Naive thymus-derived CD8-positive, alpha-beta T cell (primary cell): ENCODE results near the gene CGRRF1. TPM values are rescaled to one million over a fixed set of nuclear protein-coding genes. Genes with fewer than 3 reads are reported as not detected.
A peak's percentile ranks its signal among the peaks of the same experiment; 100 is the strongest.

Experiments used
- ATAC-seq, 2 donors: fragments of 150-1000 bp; cut with Tn5 transposase in 1 of 2; sonication (Bioruptor Pico), chemical (Tn5 transposase) in 1 of 2; 1 replicate in 1 of 2; 2 replicates in 1 of 2; pipeline ENCODE4 v1.10.0; 2021; ENCODE audit warnings: mild to moderate bottlenecking in 2 of 2, moderate library complexity in 2 of 2
- POLR2A ChIA-PET: fragments of 350-600 bp; sonication (Branson Sonifier 250); formaldehyde crosslinking; loops from one replicate; lab custom pipeline; 2021; ENCODE audit warnings: antibody characterized with exemption; lab: Charles Lee
- DNase-seq, 10 donors: peaks; one replicate each; pipeline versions ENCODE4 v3.0.0 to v3.0.0-alpha.2; 2020 to 2022
- H3K27ac Mint-ChIP-seq, 10 donors: one replicate each; pipeline ENCODE4 v1.8.0; 2020 to 2022; ENCODE audit warnings: mild to moderate bottlenecking in 10 of 10, mixed read lengths in 10 of 10, moderate library complexity in 4 of 10, inconsistent platforms in 1 of 10
- H3K27me3 Mint-ChIP-seq, 5 donors: one replicate each; pipeline ENCODE4 v1.8.0; 2021 to 2022; ENCODE audit warnings: mixed read lengths in 5 of 5
- H3K36me3 Mint-ChIP-seq, 3 donors: one replicate each; pipeline ENCODE4 v1.8.0; 2020 to 2022; ENCODE audit warnings: mixed read lengths in 3 of 3, mild to moderate bottlenecking in 2 of 3, inconsistent platforms in 1 of 3
- H3K4me1 Mint-ChIP-seq, 4 donors: one replicate each; pipeline ENCODE4 v1.8.0; 2021 to 2022; ENCODE audit warnings: mixed read lengths in 4 of 4
- H3K4me3 Mint-ChIP-seq, 10 donors: one replicate each; pipeline ENCODE4 v1.8.0; 2020 to 2022; ENCODE audit warnings: mild to moderate bottlenecking in 10 of 10, mixed read lengths in 10 of 10, moderate library complexity in 6 of 10, inconsistent platforms in 1 of 10
- H3K9me3 Mint-ChIP-seq, 9 donors: one replicate each; pipeline ENCODE4 v1.8.0; 2020 to 2022; ENCODE audit warnings: mixed read lengths in 9 of 9, mild to moderate bottlenecking in 3 of 9, inconsistent platforms in 1 of 9, moderate library complexity in 1 of 9
- polyA plus RNA-seq, 3 donors: library from polyadenylated mRNA; unstranded; fragments of 300-500 nt; fragmentation: Illumina TruSeq; gene quantifications; one replicate each; pipeline ENCODE4 v1.2.3, GENCODE V29; 2021
- total RNA-seq, 8 experiments: library from RNA in 2 of 8; stranded (reverse) in 2 of 8; gene quantifications; one replicate each; pipeline ENCODE4 v1.2.3 and lab custom pipeline; 2021 to 2026

Gene CGRRF1
- total and polyA plus RNA-seq, 5 experiments from 2014 or later, result 19.4 to 29.2 (median 24.3) TPM

GRCh38 chr14:54555651-54556050, 45.9 kb downstream of the CGRRF1 start:
- no peak for DNase-seq
- Mint-ChIP-seq H3K4me1 (peaks cover 0 to 2% (median 0%) of the 10 kb centered on the region in 4 donors), H3K4me3 (no peak overlapping the region), H3K36me3 (no peaks in the 10 kb centered on the region), H3K9me3 (no peaks in the 10 kb centered on the region), H3K27ac (no peak overlapping the region), H3K27me3 (peaks cover 10 to 22% (median 13%) of the 10 kb centered on the region in 5 donors)
- POLR2A ChIA-PET, result no interaction called here
- no peak for ATAC-seq

DNA sequence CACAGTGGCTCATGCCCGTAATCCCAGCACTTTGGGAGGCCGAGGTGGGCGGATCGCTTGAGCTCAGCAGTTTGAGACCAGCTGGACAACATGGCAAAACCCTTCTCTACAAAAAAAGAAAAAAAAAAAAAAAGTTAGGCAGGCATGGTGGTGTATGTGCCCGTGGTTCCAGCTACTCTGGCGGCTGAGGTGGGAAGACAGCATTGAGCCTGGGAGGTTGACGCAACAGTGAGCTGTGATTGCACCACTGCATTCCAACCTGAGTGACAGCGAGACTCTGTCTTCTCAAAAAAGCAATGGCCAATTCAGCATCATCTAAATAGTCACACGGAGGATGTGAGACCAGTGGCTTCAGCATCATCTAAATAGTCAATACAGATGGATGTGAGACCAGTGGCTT, 46.8 kb downstream of the CGRRF1 start:
- H3K9me3 Mint-ChIP-seq, result no peaks in the 10 kb centered on the region
- H3K27ac Mint-ChIP-seq, result no peak overlapping the region
- H3K4me3 Mint-ChIP-seq, result no peak overlapping the region
- POLR2A ChIA-PET, result no interaction called here
- DNase-seq, result no peak
- no peaks in the 10 kb centered on the region for H3K36me3 Mint-ChIP-seq
- H3K27me3 Mint-ChIP-seq, result peaks cover 10 to 22% (median 14%) of the 10 kb centered on the region in 5 donors
- ATAC-seq, result no peak
- peaks cover 0 to 2% (median 0%) of the 10 kb centered on the region in 4 donors for H3K4me1 Mint-ChIP-seq

DNA sequence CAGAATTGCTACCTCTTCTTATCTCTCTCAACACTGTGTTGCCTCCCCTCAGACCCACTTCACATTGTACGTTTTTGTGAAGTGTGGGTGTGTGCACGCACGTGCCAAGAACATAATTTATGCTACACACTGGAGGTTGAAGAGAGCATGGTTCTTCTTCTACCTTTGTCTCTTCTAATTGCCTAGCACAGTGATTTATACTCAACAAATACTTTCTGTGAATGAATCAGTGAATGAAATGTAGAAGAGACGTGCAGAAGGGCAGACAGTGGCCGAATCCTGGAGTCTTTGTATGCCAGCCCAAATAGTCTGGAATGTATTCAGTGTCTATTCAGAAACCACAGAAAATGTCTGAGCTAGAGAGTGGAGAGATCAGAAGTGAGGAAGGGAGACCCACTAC, 52.6 kb downstream of the CGRRF1 start:
- Mint-ChIP-seq H3K9me3 (no peaks in the 10 kb centered on the region), H3K27me3 (peaks cover 4 to 11% (median 8%) of the 10 kb centered on the region in 5 donors), H3K4me1 (peaks cover 5 to 13% (median 12%) of the 10 kb centered on the region in 4 donors), H3K36me3 (no peaks in the 10 kb centered on the region), H3K4me3 (no peak overlapping the region), H3K27ac (no peak overlapping the region)
- POLR2A ChIA-PET, result no interaction called here
- ATAC-seq (no peak), DNase-seq (no peak)

DNA sequence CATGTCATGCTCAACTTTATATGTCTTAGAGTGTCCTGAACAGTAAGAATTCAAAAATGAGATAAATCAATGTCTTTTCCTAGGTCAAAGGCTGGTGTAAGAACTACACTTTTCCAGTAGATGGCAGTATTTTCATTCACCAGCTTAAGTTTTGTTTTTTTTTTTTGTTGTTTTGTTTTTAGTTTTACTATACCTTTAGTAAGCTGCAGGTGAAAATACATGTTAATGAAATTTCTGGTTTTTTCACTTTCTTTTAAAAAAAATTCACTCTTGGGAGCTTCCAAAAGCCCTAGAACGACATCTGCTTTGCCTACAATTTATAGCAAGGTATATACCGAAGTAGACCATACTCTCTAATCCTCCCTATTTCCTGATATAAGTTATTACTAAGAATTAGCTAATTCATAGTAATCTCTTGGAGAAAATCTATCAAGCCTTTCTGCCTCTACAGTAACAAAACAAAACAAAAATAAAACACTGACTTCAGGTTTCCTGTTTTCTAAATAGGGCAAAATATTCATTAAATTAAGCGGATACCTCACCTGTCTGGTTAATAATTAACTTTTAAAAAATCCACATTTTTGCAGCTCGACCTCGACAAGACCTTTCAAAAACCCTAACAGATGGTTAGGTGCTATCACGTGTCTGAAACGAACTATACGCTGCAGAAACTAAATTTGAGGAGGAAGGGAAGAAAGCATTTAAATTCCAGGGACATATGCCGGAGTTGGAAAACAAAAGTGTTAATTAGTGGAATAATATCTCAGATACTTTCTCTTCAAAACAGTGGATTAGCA, 54.6 kb downstream of the CGRRF1 start:
- H3K4me1 Mint-ChIP-seq, result peaks cover 7 to 26% (median 19%) of the 10 kb centered on the region in 4 donors
- peak overlapping the region in 6 of 10 donors; percentile 14 to 96 (median 52) for H3K27ac Mint-ChIP-seq
- H3K4me3 Mint-ChIP-seq, result peak overlapping the region; percentile 70 to 95 (median 86)
- no peaks in the 10 kb centered on the region for H3K9me3 Mint-ChIP-seq
- no peak for ATAC-seq
- POLR2A ChIA-PET, result interaction anchor here (0.6 to 1.0 kb wide), 4 partner anchors 54 to 213 kb away, joined by 3 to 4 read pairs (median 3); partner anchors contain the start of gene CGRRF1
- H3K27me3 Mint-ChIP-seq, result peaks cover 0 to 12% (median 8%) of the 10 kb centered on the region in 5 donors
- DNase-seq, result peak in 3 of 10 donors; percentile 62 to 68 (median 62)
- H3K36me3 Mint-ChIP-seq, result no peaks in the 10 kb centered on the region

GRCh38 chr14:54564868-54565784, 55.4 kb downstream of the CGRRF1 start:
- peaks cover 7 to 29% (median 19%) of the 10 kb centered on the region in 4 donors for H3K4me1 Mint-ChIP-seq
- peaks cover 0 to 16% (median 10%) of the 10 kb centered on the region in 5 donors for H3K27me3 Mint-ChIP-seq
- H3K4me3 Mint-ChIP-seq, result peak overlapping the region; percentile 80 to 95 (median 86)
- peak overlapping the region in 7 of 10 donors; percentile 36 to 96 (median 74) for H3K27ac Mint-ChIP-seq
- ATAC-seq (peak; percentile 45 to 46), DNase-seq (peak; percentile 24 to 76 (median 51))
- H3K9me3 Mint-ChIP-seq, result no peaks in the 10 kb centered on the region
- POLR2A ChIA-PET, result interaction anchor here (1.0 to 1.5 kb wide), 3 partner anchors 209 to 316 kb away, joined by 3 read pairs; no protein-coding TSS in a partner anchor
- H3K36me3 Mint-ChIP-seq, result no peaks in the 10 kb centered on the region

- POLR2A ChIA-PET, result interaction anchor here (0.9 to 1.5 kb wide), 3 partner anchors 9 to 315 kb away, joined by 3 read pairs; no protein-coding TSS in a partner anchor
- peaks cover 7 to 29% (median 19%) of the 10 kb centered on the region in 4 donors for H3K4me1 Mint-ChIP-seq
- no peaks in the 10 kb centered on the region for H3K36me3 Mint-ChIP-seq
- peaks cover 0 to 12% (median 10%) of the 10 kb centered on the region in 5 donors for H3K27me3 Mint-ChIP-seq
- no peaks in the 10 kb centered on the region for H3K9me3 Mint-ChIP-seq
- peak overlapping the region in 9 of 10 donors; percentile 20 to 96 (median 76) for H3K27ac Mint-ChIP-seq
- DNase-seq (peak; percentile 54 to 90 (median 73)), ATAC-seq (peak; percentile 75 to 77)
- H3K4me3 Mint-ChIP-seq, result peak overlapping the region; percentile 80 to 95 (median 86)
Observed at GRCh38 chr14:54565785-54566409, 56.2 kb downstream of the CGRRF1 start.

DNA sequence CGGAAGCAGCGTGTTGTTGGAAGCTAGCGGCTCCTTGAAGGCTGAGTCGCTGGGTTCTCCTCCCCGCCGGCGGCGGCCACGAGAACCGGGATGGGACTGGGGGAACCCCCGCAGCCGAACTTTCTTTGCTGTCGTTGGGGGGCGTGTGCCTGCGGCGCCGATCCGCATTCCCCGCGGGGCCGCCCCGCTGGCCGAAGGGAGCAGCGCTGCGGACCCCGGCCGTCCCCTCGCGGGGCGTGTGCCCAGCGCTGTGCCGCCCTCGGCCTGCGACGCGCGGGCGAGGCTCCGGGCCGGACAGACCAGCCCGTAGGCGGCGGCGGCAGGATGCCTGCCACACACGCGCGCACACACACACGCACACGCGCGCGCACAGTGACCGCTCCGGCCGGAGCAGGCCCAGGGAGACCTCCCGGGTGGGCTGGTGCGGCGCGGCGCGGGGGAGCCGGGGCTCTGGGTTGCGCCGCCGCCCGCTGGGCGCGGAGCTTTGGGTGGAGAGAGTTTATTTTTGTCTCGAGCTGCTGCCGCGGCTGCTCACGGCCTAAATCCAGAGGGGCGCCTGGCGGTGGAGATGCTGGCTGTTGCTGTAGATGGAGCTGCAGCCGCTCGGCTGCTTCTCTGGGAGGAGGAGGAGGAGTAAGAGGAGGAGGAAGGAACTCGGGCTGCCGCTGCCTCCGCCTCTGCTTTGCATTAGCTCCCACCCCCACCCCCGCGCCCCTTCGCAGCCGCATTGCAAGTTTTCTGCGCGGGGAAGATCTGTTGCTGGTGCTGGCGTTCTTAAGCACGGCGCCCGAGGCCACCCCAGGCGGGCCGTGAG, 56.9 kb downstream of the CGRRF1 start, which contains the start of gene SAMD4A:
Gene SAMD4A, plus strand, starts transcription at position 719 of the 814 bp plus-strand sequence. CDS start 789 bp downstream, outside the sequence.
- ATAC-seq, result peak; percentile 28 to 40
- DNase-seq, result peak; percentile 35 to 76 (median 52)
- peak within 1 kb of the TSS; percentile 6 to 96 (median 88) for H3K27ac Mint-ChIP-seq
- H3K36me3 Mint-ChIP-seq, result peaks cover 0 to under 1% (median 0%) of the 10 kb centered on the region in 3 donors
- H3K9me3 Mint-ChIP-seq, result peaks cover 0 to under 1% (median 0%) of the 10 kb centered on the region in 9 donors
- H3K4me1 Mint-ChIP-seq, result peaks cover 7 to 29% (median 19%) of the 10 kb centered on the region in 4 donors
- peaks cover 1 to 16% (median 10%) of the 10 kb centered on the region in 5 donors for H3K27me3 Mint-ChIP-seq
- H3K4me3 Mint-ChIP-seq, result peak within 1 kb of the TSS; percentile 91 to 98 (median 96)
- POLR2A ChIA-PET, result interaction anchor here (0.7 to 1.5 kb wide), 7 partner anchors 8 to 864 kb away, joined by 3 read pairs; no protein-coding TSS in a partner anchor

DNA sequence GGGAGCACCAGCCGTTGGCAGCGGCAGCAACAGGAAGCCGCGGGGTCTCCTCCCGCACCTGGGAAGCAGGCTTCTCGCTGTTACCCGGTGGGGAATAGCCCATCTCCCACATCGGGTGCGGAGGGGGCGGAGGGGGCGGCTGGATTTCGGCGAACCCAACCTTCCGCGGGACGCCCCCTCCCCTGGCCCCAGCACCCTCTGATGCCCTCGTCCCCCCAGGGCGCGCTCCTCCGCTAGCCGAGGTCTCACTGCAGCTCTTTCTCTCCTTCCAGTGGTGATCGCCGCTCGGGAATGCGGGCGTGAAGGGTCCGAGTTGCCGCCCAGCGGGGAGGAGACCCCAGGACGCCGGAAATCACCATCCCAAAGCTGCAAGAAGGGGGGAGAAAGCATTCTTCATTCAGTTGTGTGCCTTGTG, 57.5 kb downstream of the CGRRF1 start:
- Mint-ChIP-seq H3K4me3 (peak overlapping the region; percentile 91 to 98 (median 96)), H3K27ac (peak overlapping the region; percentile 6 to 93 (median 84)), H3K9me3 (peaks cover 0 to 6% (median 4%) of the 10 kb centered on the region in 9 donors), H3K27me3 (peaks cover 7 to 20% (median 12%) of the 10 kb centered on the region in 5 donors), H3K4me1 (peaks cover 7 to 29% (median 19%) of the 10 kb centered on the region in 4 donors), H3K36me3 (peaks cover 0 to 6% (median 5%) of the 10 kb centered on the region in 3 donors)
- ATAC-seq, result no peak
- POLR2A ChIA-PET, result interaction anchor here (0.7 to 1.0 kb wide), 4 partner anchors 61 to 864 kb away, joined by 3 read pairs; no protein-coding TSS in a partner anchor
- DNase-seq, result no peak

- Mint-ChIP-seq H3K4me1 (peaks cover 7 to 29% (median 19%) of the 10 kb centered on the region in 4 donors), H3K27me3 (peaks cover 7 to 22% (median 12%) of the 10 kb centered on the region in 5 donors), H3K4me3 (peak overlapping the region; percentile 91 to 98 (median 96)), H3K36me3 (peaks cover 0 to 9% (median 9%) of the 10 kb centered on the region in 3 donors), H3K27ac (peak overlapping the region; percentile 6 to 93 (median 84)), H3K9me3 (peaks cover 0 to 11% (median 7%) of the 10 kb centered on the region in 9 donors)
- DNase-seq (peak; percentile 15 to 63 (median 26)), ATAC-seq (peak; percentile 27 to 35)
- POLR2A ChIA-PET, result interaction anchor here (0.6 to 1.0 kb wide), 6 partner anchors 60 to 863 kb away, joined by 3 to 7 read pairs (median 3); no protein-coding TSS in a partner anchor
Observed at GRCh38 chr14:54567639-54568561, 58.2 kb downstream of the CGRRF1 start.
